Left kidney (tissue), 2 donors: ENCODE measurements around the gene ITPKB. TPM values are rescaled to one million over a fixed set of nuclear protein-coding genes. Genes with fewer than 3 reads are reported as not detected.

ENCODE experiments used
- DNase-seq: peaks from one replicate; pipeline ENCODE4 v3.0.0-alpha.2; 2013
- polyA plus RNA-seq: library from polyadenylated mRNA; unstranded; fragments of 120-200 nt; gene quantifications from one replicate; pipeline ENCODE4 v1.2.1, GENCODE V29; 2013; ENCODE audit not compliant: insufficient read length

Gene ITPKB
- polyA plus RNA-seq, 1 donor: 21.1 TPM

DNA sequence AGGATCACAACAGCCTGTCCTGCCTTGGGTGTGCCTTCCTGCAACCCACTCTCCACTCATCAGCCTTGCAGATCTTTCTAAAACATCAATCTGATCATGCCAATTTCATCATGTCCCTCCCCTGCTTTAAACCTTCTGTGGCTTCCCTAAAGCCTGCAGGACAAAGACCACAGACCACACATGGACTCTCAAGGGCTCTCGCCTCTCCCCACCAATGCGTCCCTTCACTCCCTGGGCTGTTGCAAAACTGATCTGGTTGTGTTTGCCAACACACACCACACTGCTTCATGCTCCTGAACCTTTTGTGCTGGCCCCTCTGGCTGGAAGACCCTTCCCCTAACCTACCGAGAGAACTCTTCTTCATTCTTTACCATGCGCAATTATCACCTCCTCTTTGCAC lies 72.4 kb downstream of the ITPKB start:
- no peak for DNase-seq

DNA sequence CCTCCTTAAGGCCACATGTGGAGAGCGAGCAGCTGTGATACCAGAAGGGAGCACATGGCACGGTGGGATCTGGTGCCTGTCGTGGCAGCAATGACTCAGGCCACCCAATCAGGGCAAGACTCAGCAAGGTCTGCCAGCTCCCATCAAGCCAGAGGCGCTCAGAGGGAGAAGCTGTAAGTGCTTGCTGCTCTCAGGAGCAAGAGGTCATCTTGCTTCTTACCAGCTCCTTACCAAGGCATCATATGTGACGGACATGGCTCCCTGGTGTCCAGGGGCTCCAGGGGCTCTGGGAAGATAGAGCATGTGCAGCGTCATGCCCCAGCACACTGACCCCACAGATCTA lies 72.9 kb downstream of the ITPKB start:
- DNase-seq: no peak

DNA sequence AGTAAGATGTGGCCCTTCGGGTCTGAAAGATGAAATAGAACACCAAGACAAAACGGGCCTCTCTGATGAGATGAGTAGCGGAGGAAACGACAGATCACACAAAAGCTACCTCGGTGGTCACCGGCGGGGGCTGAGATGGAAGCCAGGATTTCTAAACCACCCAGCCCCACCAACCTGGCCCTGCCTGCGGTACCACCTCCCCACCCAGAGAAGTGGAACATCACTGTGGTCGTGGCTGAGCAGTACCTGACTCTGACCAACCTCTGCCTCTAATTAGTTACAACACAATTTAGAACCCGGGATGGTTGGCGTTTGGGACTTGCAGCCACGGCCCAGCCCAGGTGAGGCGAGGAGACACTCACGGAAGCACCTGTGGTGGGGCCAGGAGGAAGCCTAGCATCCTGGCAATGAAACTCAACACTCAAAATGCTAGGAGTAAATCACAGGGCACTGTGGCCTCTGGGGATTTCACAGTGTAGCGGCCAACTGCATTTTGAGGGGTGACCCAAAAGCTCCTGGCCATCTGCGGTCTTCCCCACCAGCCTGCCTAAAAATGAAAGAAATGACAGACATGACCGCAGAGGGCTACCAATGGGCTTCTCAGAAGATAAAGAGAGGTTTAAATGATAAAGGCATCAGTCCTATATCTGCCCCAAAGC lies 73.4 kb downstream of the ITPKB start:
- DNase-seq: no peak

DNA sequence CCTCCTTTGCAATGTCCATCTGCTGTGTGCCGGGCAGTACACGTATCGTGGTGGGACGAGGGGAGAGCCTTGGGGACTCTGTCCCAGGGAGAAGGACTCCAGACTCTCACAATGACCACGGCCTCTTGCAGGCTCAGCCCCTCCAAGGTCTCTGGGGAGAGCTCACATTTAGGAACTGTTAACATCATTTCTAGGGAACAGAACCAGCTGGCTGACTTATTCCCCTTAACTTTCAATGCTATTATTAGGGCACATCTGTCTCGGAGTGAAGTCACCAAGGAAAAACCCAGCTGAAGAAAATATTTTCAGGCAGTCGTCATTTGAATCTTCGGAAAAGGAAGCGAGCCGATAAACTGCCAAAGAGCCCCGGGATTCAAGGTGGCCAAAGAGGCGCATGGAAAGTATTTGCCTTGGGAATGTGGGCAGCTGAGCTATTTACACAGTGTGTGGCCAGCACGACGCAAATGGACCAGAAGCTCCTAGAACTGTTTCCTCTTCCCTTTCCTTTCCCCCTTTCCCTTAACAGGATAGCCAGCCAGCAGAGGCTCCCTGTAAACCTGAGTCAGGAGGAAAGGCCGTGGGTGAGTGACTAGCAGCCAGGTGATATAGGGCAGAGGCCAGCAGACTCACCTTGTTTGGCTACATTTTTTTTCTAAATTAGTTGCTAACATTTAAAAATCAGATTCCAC lies 74.5 kb downstream of the ITPKB start:
- DNase-seq: no peak

- DNase-seq: no peak
Observed at GRCh38 chr1:226663327-226663704, 75.8 kb downstream of the ITPKB start.

GRCh38 chr1:226662642-226663326 lies 76.3 kb downstream of the ITPKB start:
- no peak for DNase-seq

GRCh38 chr1:226661965-226662364 lies 77.1 kb downstream of the ITPKB start:
- DNase-seq: no peak

GRCh38 chr1:226661271-226661670 lies 77.8 kb downstream of the ITPKB start:
- DNase-seq: no peak

DNA sequence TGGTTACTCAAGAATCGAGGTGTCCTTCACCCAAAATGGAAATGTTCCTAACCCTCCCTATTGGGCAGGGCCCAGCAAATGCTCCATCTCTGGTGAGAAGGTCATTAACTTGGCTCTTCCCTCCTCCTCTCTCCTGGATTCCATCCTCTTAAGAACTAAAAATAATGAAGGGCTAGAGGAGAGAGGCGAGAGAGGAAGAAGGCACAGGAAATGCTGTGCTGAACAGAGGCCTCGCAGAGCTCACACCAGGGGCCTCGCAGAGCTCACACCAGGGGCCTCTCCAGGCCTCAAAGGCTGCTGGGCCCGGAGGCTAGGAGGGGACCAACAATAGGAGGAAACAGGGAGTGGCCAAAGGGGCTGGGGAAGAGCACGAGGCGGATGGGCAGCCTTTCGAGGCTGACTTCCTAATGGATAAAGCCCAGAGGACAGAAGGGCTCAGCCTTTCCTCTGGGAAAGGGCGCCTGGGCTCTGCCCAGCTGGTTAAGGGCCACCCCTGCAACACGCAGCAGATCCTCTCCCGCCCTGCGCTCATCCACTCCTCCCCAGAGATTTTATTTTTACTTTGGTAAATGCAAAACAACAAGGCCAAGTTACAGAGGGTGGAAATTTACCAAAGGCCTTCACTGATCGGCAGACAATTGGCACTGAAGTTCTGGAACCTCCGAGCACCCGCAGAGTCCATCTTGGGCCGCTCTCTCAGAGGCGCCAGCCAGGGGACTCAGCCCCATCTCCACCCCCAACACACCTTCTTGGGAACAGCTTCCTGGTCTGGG lies 78.5 kb downstream of the ITPKB start:
- DNase-seq: no peak

DNA sequence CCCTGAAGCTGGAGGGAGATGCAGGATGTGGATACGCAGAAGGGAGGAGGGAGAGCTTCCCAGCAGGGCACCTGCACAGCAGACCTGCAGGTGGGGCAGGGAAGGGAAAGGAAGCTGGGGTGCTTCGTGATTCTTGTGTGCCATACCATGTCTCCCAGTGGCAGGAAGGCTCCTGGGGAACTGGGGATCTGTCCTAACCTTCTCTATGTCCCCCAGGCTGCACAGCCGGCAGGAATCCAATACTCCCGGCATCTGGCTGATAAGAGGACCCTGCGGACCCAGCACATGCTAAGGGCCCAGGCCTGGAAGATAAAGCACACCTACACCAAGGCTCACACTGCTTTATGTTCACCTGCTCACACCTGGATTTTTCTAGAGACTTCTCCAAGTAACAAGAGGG lies 79.4 kb downstream of the ITPKB start:
- no peak for DNase-seq

- no peak for DNase-seq
Observed at GRCh38 chr1:226659136-226659535, 79.9 kb downstream of the ITPKB start.

- DNase-seq: no peak
Observed at GRCh38 chr1:226658546-226659125, 80.4 kb downstream of the ITPKB start.

GRCh38 chr1:226657895-226658545 lies 81.1 kb downstream of the ITPKB start:
- no peak for DNase-seq

GRCh38 chr1:226656601-226657277 lies 82.3 kb downstream of the ITPKB start:
- DNase-seq: no peak

GRCh38 chr1:226656201-226656600 lies 82.9 kb downstream of the ITPKB start:
- DNase-seq: no peak

DNA sequence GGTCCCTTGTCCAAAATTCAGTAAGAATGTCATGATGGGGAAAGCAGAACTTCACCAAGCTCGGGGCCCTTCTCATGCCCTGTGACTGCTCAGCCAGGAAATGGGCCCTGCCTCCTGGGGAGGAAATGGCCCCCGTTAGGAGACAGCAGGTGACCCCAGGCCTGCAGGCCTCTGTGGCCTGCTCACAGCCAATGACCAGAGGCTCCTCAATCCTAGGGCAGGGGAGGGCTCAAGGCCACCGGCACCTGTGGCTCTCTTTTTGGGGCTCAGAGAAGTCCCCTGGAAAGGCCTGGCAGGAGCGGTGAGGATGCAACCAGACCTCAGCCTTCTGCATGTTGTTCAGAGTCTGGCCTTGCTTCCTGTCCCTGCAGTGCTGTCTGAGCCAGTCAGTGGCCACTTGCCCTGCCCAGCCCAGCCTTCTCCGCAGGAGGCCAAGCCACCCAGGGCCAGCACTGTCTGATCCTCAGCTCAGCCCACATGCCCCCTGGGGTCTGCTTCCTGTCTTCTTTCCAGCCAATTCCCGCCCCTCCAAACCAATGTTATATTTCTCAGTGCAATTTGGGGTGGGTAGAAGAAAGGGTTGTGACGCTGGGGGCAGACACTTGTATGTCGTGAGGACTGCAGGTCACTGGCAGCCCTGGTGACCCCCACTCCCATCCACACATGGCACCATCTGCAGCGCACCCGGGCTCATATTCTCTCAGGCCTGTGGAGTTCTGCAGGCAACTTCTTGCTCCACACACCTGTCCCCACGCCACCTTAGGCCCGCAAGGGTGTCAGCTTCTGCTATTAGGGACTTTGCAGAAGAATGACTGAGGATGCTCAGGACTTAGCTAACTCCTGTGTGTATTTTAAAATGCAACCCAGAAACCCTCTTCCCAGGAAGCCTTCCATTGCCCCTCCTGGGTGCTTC lies 83.6 kb downstream of the ITPKB start:
- no peak for DNase-seq

DNA sequence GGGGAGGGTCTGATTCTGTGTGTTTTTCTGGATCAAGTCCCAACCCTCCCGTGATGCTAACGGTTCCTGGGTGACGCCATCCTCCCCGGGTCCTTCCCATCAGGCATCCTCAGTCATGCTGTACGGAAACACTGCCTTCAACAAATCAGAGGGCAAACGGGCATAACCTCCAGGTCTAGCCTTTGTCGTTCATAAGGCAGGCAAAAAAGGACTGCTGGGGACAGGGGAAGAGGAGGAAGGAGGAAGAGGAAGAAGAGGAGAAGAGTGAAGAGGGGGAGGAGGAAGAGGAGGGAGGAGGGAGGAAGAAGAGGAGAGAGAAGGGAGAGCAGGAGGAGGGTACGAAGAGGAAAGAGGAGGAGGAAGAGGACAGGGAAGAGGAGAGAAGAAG lies 84.4 kb downstream of the ITPKB start:
- DNase-seq: no peak

- no peak for DNase-seq
Observed at GRCh38 chr1:226654046-226654667, 84.9 kb downstream of the ITPKB start.

GRCh38 chr1:226653311-226653921 lies 85.7 kb downstream of the ITPKB start:
- no peak for DNase-seq
